SU-DHL-6 (cell line): Measurements from ENCODE around the gene LRRC56.

Source experiments
- H2AFZ ChIP-seq: fragments of 200-600 bp; sonication (generic); 2 replicates; pipeline ENCODE4 v1.6.1; 2014; ENCODE audit warnings: low read depth, mild to moderate bottlenecking, moderate library complexity, mixed read lengths, antibody characterized with exemption, low read length; ENCODE audit not compliant: severe bottlenecking
- H3F3A ChIP-seq: fragments of 200-600 bp; shearing (Covaris generic); 2 replicates; pipeline ENCODE4 v1.6.0; 2016; ENCODE audit warnings: antibody characterized with exemption, mild to moderate bottlenecking; ENCODE audit not compliant: insufficient read depth
- H3K27ac ChIP-seq: fragments of 200-600 bp; sonication (generic); 2 replicates; pipeline ENCODE4 v1.5.1; 2016; ENCODE audit warnings: low read depth, mild to moderate bottlenecking, low read length, moderate library complexity, mixed read lengths
- H3K27me3 ChIP-seq: fragments of 200-600 bp; sonication (generic), shearing (Covaris generic); 2 replicates; pipeline ENCODE4 v1.6.0; 2014; ENCODE audit warnings: mild to moderate bottlenecking, low read length
- H3K36me3 ChIP-seq: fragments of 200-600 bp; sonication (generic); 2 replicates; pipeline ENCODE4 v1.6.1; 2014; ENCODE audit warnings: mild to moderate bottlenecking, low read length, mixed read lengths
- H3K4me2 ChIP-seq: fragments of 300-600, 200-600 bp; shearing (Covaris generic), sonication (generic); 2 replicates; pipeline ENCODE4 v1.6.0; 2014; ENCODE audit warnings: low read length, low read depth, mild to moderate bottlenecking; ENCODE audit not compliant: poor library complexity, severe bottlenecking
- H3K4me3 ChIP-seq: fragments of 200-600 bp; sonication (generic); 2 replicates; pipeline ENCODE4 v1.5.1; 2014; ENCODE audit warnings: antibody characterized with exemption, low read length, mild to moderate bottlenecking, mixed read lengths; ENCODE audit not compliant: insufficient read depth, poor library complexity, severe bottlenecking
- H3K79me2 ChIP-seq: fragments of 200-600 bp; sonication (generic); 2 replicates; pipeline ENCODE4 v1.6.1; 2014; ENCODE audit warnings: mild to moderate bottlenecking, low read length, moderate library complexity; ENCODE audit not compliant: insufficient read depth
- H3K9ac ChIP-seq: fragments of 200-600 bp; sonication (generic); 2 replicates; pipeline ENCODE4 v1.7.0; 2014; ENCODE audit warnings: mild to moderate bottlenecking, low read length
- H3K9me2 ChIP-seq: fragments of 200-600 bp; sonication (generic); replicated peaks from 2 replicates; pipeline ENCODE4 v1.6.1; 2014; ENCODE audit warnings: low read length; ENCODE audit not compliant: insufficient read depth
- H3K9me3 ChIP-seq: fragments of 200-600 bp; sonication (generic); 2 replicates; pipeline ENCODE4 v1.6.1; 2014; ENCODE audit warnings: low read length, mixed read lengths; ENCODE audit not compliant: insufficient read depth
- H4K20me1 ChIP-seq: fragments of 200-600 bp; sonication (generic); 2 replicates; pipeline ENCODE4 v1.6.1; 2014; ENCODE audit warnings: low read depth, mild to moderate bottlenecking, antibody characterized with exemption, low read length, moderate library complexity, mixed read lengths
- CTCF ChIP-seq: fragments of 200-600 bp; sonication (generic); IDR thresholded peaks from one replicate; pipeline ENCODE4 v1.5.1; 2017; ENCODE audit warnings: antibody characterized with exemption, mild to moderate bottlenecking, low read length, moderate library complexity; ENCODE audit not compliant: insufficient read depth, poor library complexity, severe bottlenecking
- EZH2phosphoT487 ChIP-seq: fragments of 200-600 bp; sonication (generic), shearing (Covaris generic); conservative IDR thresholded peaks from 2 replicates; pipeline ENCODE4 v1.6.1; 2018; ENCODE audit warnings: mild to moderate bottlenecking, antibody characterized with exemption, low read length, moderate library complexity, mixed read lengths

Gene LRRC56

DNA sequence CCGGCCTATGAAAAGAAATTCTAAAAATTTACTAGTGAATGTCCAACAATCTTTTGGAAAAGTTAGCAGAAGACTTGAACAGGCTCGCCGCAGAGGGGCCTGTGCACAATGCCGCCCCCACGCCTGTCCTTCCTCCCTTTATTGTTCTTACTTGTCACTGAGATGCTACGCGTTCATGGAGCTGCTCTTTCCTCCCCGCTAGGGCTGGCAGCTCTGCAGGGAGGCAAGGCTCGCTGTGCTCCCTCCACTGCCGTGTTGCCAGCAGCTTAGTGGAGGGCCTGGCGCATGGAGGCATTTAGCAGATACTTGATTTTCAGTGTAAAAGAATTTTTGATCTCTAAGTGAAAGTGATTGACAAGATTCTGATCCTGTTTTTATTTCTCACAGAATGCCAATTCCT is 53.7 kb downstream of the LRRC56 start:
- Histone ChIP-seq H2AFZ (no peak overlapping the region), H3K36me3 (peaks cover 16% of the 10 kb centered on the region; the same call in 1 of the 2 replicates), H3K27ac (no peak overlapping the region), H3K9me2 (no peaks in the 10 kb centered on the region), H3K4me3 (no peak overlapping the region), H3K4me2 (no peak overlapping the region), H3K79me2 (no peaks in the 10 kb centered on the region), H3K9ac (no peak overlapping the region), H3K9me3 (no peaks in the 10 kb centered on the region), H3F3A (no peaks in the 10 kb centered on the region), H3K27me3 (no peaks in the 10 kb centered on the region), H4K20me1 (no peaks in the 10 kb centered on the region)
- TF ChIP-seq CTCF (no peak), EZH2phosphoT487 (no peak)

GRCh38 chr11:592501-592900 is 55.2 kb downstream of the LRRC56 start:
- no peak overlapping the region for H3K27ac ChIP-seq
- H3K36me3 ChIP-seq, result peaks cover 16% of the 10 kb centered on the region; the same call in 1 of the 2 replicates
- H3K9me3 ChIP-seq, result no peaks in the 10 kb centered on the region
- no peak overlapping the region for H3K9ac ChIP-seq
- TF ChIP-seq CTCF (no peak), EZH2phosphoT487 (no peak)
- no peaks in the 10 kb centered on the region for H3F3A ChIP-seq
- no peaks in the 10 kb centered on the region for H3K9me2 ChIP-seq
- H3K79me2 ChIP-seq, result no peaks in the 10 kb centered on the region
- H4K20me1 ChIP-seq, result no peaks in the 10 kb centered on the region
- H3K4me3 ChIP-seq, result no peak overlapping the region
- H3K27me3 ChIP-seq, result no peaks in the 10 kb centered on the region
- no peak overlapping the region for H2AFZ ChIP-seq
- no peak overlapping the region for H3K4me2 ChIP-seq

DNA sequence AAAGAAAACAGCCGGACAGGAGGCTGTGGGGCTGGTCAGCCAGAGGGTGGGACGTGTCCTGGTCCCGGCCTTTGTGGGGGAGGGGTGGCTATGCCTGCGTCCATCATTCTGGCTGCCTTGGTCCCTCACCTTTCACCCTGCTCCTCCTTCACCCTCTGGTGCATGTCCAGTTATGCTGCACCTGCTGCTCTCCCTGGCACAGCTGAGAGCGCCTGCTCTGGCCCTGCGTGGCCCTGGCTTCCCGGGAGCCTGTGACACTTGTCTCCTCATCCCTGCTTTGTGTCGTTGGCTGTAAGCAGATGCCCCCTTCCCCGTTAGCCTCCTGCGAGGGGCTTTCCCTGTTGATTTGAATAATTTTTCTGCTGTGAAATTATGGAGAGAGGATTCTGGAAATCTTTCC is 55.6 kb downstream of the LRRC56 start:
- Histone ChIP-seq H4K20me1 (no peaks in the 10 kb centered on the region), H3K79me2 (no peaks in the 10 kb centered on the region), H3K27ac (no peak overlapping the region), H3K36me3 (peaks cover 16% of the 10 kb centered on the region; the same call in 1 of the 2 replicates), H3F3A (no peaks in the 10 kb centered on the region), H3K4me3 (no peak overlapping the region), H3K4me2 (no peak overlapping the region), H3K9ac (no peak overlapping the region), H3K27me3 (no peaks in the 10 kb centered on the region), H2AFZ (no peak overlapping the region), H3K9me3 (no peaks in the 10 kb centered on the region), H3K9me2 (no peaks in the 10 kb centered on the region)
- no peak for TF ChIP-seq EZH2phosphoT487

- Histone ChIP-seq H3K9me2 (no peaks in the 10 kb centered on the region), H3K4me2 (no peak overlapping the region), H3K79me2 (no peaks in the 10 kb centered on the region), H3K36me3 (peaks cover 14% of the 10 kb centered on the region; the same call in 1 of the 2 replicates), H3F3A (no peaks in the 10 kb centered on the region), H3K27ac (no peak overlapping the region), H3K27me3 (no peaks in the 10 kb centered on the region), H4K20me1 (no peaks in the 10 kb centered on the region), H3K9ac (no peak overlapping the region), H3K9me3 (no peaks in the 10 kb centered on the region), H2AFZ (no peak overlapping the region), H3K4me3 (no peak overlapping the region)
- TF ChIP-seq EZH2phosphoT487 (no peak), CTCF (no peak)
Measured at GRCh38 chr11:593347-593746, 56.0 kb downstream of the LRRC56 start.
